Myometrial cell (primary cell): ENCODE data around the gene TTLL3. TPM values are rescaled to one million over a fixed set of nuclear protein-coding genes. Genes with fewer than 3 reads are reported as not detected.

Source experiments
- total RNA-seq: library from RNA; depleted of rRNA; stranded (reverse); fragments of >200 nt; gene quantifications from 2 replicates; pipeline ENCODE4 v1.2.3, GENCODE V29; 2015

The TTLL3 gene, protein sequence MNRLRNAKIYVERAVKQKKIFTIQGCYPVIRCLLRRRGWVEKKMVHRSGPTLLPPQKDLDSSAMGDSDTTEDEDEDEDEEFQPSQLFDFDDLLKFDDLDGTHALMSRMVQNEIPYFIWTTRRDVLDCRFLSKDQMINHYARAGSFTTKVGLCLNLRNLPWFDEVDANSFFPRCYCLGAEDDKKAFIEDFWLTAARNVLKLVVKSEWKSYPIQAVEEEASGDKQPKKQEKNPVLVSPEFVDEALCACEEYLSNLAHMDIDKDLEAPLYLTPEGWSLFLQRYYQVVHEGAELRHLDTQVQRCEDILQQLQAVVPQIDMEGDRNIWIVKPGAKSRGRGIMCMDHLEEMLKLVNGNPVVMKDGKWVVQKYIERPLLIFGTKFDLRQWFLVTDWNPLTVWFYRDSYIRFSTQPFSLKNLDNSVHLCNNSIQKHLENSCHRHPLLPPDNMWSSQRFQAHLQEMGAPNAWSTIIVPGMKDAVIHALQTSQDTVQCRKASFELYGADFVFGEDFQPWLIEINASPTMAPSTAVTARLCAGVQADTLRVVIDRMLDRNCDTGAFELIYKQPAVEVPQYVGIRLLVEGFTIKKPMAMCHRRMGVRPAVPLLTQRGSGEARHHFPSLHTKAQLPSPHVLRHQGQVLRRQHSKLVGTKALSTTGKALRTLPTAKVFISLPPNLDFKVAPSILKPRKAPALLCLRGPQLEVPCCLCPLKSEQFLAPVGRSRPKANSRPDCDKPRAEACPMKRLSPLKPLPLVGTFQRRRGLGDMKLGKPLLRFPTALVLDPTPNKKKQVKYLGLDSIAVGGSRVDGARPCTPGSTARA
- total RNA-seq: 3.2 and 4.4 TPM in 2 replicates

GRCh38 chr3:9809615-9810432 is at the start of gene TTLL3:
Gene TTLL3 (plus strand): TSS chr3:9810262. CDS start chr3:9810662, 400 bp downstream.

GRCh38 chr3:9769426-9770275 is 40.4 kb upstream of the TTLL3 start, which contains the start of gene CAMK1:
Gene CAMK1 (minus strand): TSS chr3:9769947. CDS start chr3:9767749, 2,198 bp downstream.

GRCh38 chr3:9792405-9793160 is 17.5 kb upstream of the TTLL3 start, which contains the start of the genes ARPC4 and TADA3:
Gene ARPC4 (plus strand): TSS chr3:9793082. CDS start chr3:9793122, 40 bp downstream.
Gene TADA3 (minus strand): TSS chr3:9792473. CDS start chr3:9791466, 1,007 bp downstream.

DNA sequence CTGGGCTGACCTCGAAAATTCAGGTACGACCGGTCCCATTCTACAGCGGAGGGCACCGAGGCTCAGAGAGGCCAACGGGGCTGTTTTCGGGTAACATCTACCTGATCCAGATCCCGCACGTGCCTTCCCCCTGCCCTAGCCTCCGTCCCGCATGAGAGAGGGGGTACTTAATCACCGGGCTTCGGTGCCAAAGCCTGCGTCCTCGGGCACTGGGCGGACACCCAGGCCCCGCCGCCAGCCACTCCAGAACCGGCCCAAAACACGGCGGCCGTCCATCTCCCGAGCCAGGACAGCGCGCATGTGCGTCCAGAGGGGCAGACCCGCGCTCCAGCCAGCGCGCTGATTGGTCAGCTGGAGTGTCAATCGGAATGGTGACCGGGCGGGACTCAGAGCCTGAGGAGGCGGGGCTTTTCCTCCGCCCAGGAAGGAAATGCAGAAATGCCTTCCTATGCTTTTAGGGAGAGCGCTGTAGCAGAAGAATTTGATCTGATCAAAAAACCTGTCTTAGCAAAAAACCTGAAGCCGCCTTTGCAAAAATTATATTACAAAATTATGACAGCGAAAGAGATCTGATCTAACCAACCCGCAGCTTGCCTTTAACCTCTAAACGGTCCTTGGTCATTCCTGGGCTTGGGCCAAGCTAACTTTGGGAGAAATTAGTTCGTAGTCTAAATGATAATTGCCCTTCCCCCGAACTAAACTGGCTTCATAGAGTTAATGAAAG is 33.8 kb downstream of the TTLL3 start, which contains the start of gene RPUSD3:
RPUSD3 (minus strand) TSS at position 294 of the 724 bp plus-strand sequence; CDS start at position 276, 18 bp downstream.

DNA sequence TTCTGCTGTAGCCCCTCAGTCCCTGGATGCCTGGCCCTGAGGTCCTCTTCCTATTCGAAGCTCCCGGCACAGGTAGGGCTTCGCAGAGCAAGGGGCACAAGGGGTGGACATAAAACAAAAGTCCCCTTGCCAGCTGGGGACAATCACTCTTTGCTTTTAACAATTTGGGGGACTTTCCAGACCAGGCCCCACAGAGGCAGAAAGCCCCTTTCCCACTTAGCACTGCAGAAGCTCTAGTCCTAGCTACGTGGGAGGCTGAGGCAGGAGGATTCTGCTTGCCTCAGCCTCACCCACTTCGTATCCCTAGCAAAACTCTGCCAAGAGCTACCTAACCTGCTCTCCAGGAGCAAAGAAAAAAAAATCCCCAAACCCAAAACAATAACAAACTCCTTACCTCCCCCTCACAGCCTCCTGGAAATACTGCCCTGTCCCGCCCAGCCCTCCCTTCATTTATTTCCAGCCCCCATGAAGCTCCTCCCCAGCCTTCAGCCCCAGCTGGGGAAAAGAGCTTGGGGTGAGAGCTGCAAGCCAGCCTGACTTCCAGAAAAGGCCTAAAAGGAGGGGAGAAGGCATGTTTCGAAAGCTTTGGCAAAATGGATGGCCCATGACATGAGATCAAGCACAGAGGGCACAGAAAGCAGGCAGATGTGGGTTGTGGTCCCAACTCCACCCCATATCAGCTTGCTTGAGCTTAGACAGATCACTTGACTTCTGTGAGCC is 69.9 kb downstream of the TTLL3 start, which contains the start of gene CIDEC:
CIDEC (minus strand) TSS at position 424 of the 720 bp plus-strand sequence. CDS start 1,767 bp downstream, outside the sequence.

Other genes starting within 250 kb of the TTLL3 start
- 41.6 and 46.1 TPM in 2 replicates for gene MTMR14, start 160.8 kb upstream of the TTLL3 start, total RNA-seq
- gene CPNE9, start 106.4 kb upstream of the TTLL3 start, total RNA-seq: not detected in 2 replicates
- 8.6 and 9.9 TPM in 2 replicates for gene BRPF1, start 78.5 kb upstream of the TTLL3 start, total RNA-seq
- gene OGG1, start 60.3 kb upstream of the TTLL3 start, total RNA-seq: 26.9 and 39.8 TPM in 2 replicates
- gene CAMK1, start 40.3 kb upstream of the TTLL3 start, total RNA-seq: 53.0 and 54.8 TPM in 2 replicates
- 121 and 134 TPM in 2 replicates for gene TADA3, start 17.8 kb upstream of the TTLL3 start, total RNA-seq
- 287 and 324 TPM in 2 replicates for gene ARPC4, start 17.2 kb upstream of the TTLL3 start, total RNA-seq
- 71.5 and 87.0 TPM in 2 replicates for gene RPUSD3, start 33.7 kb downstream of the TTLL3 start, total RNA-seq
- gene CIDEC, start 70.0 kb downstream of the TTLL3 start, total RNA-seq: 0.29 and 0.35 TPM in 2 replicates
- gene JAGN1, start 80.3 kb downstream of the TTLL3 start, total RNA-seq: 84.8 and 89.7 TPM in 2 replicates
- gene IL17RE, start 92.6 kb downstream of the TTLL3 start, total RNA-seq: 3.5 and 5.5 TPM in 2 replicates
- gene IL17RC, start 106.8 kb downstream of the TTLL3 start, total RNA-seq: 65.7 and 80.7 TPM in 2 replicates
- gene CRELD1, start 123.6 kb downstream of the TTLL3 start, total RNA-seq: 30.1 and 45.0 TPM in 2 replicates
- gene PRRT3, start 142.1 kb downstream of the TTLL3 start, total RNA-seq: 2.0 and 2.3 TPM in 2 replicates
- 47.3 and 73.9 TPM in 2 replicates for gene EMC3, start 176.6 kb downstream of the TTLL3 start, total RNA-seq
- 32.1 and 39.2 TPM in 2 replicates for gene FANCD2, start 216.2 kb downstream of the TTLL3 start, total RNA-seq